Frontal cortex (tissue), 4 donors: Measurements from ENCODE around the gene CNR2. TPM values are rescaled to one million over a fixed set of nuclear protein-coding genes. Genes with fewer than 3 reads are reported as not detected.
"Not testable (repeated sequence)": the region's sequence is repeated elsewhere in the genome, so short reads cannot be mapped to it uniquely, and the experiment has no call there.

Source experiments
- DNase-seq, 2 donors: peaks; one replicate each; pipeline ENCODE4 v3.0.0; 2012; ENCODE audit warnings: low spot score in 2 of 2
- FAIRE-seq: peaks from 2 replicates; lab custom pipeline; 2012; peaks lifted over from hg19 to GRCh38; lab: Jason Lieb, UNC
- total RNA-seq: library from RNA; depleted of rRNA; stranded (reverse); fragments of >200 nt; gene quantifications from one replicate; pipeline ENCODE4 v1.2.3, GENCODE V29; 2014
- donor health status: control.
- donor health status: control.
- donor health status: control.

Gene CNR2
- not detected for total RNA-seq

DNA sequence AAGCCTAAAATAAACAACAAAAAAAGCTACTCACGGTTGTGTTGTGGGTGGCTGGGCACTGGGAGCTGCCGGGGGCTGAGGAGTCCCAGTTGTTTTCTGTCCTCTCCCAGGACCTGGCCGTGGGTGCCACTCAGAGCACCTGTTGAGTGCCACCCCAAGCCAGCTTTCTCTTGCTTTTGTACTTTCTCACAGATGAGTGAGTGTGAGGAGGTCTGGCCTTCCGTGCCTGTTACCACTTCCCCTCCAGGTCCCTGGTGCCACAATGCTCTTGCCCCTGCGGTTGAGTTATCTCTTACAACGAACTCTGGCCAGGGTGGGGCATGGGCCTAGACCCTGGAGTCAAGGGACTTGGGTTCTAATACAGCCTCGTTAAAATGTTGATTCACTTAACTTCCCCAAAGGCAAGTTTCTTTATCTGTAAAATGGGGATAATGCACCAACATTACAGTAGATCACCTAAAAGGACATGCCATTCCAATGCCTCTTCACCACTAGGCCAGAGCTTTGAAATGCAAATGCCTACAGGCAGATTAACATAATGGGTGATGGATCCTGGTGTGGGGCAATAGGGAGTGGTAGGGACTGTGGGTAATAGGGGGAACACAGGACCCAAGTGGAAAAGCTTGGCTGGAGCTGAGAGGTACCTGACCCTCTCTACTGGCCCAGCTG lies at the start of gene CNR2:
Gene CNR2, minus strand, starts transcription at position 151 of the 669 bp plus-strand sequence. CDS start 37,745 bp downstream, outside the sequence.
- FAIRE-seq (no peak), DNase-seq (no peak)

DNA sequence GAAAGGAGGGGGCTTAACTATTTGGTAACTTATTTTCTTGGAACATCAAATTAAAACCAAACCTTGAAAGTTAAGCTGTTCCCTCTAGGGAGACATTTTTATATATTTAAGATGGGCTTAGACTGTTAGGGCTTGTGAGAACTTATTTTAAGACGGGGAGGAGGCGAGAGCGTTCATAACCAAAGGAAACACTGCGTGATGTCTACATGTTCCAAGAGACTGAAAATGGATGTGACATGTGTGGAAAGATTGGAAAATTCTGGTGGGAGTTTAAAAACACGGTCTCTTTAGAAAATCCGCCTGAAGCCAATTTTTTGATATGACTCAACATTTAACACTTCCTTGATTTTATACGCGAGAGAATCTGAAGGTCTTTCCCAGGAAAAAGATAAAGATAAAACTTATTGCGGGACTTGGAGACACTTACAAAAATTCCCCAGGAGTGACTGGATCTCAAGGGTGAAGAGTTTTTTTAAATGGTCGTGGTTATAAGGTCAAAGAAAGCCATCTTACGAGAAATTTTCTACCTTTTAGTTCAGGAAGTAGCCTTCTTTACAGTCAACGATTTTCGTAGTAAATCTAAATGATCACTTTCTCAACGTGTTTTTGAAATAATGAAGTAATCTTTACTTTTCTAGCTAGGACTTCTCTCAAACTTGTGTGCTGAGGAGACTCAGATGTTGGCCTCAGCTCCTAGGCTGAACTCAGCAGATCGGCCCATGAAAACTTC lies 47.3 kb upstream of the CNR2 start:
- DNase-seq (peak in 1 of 2 donors; percentile 28), FAIRE-seq (no peak)

DNA sequence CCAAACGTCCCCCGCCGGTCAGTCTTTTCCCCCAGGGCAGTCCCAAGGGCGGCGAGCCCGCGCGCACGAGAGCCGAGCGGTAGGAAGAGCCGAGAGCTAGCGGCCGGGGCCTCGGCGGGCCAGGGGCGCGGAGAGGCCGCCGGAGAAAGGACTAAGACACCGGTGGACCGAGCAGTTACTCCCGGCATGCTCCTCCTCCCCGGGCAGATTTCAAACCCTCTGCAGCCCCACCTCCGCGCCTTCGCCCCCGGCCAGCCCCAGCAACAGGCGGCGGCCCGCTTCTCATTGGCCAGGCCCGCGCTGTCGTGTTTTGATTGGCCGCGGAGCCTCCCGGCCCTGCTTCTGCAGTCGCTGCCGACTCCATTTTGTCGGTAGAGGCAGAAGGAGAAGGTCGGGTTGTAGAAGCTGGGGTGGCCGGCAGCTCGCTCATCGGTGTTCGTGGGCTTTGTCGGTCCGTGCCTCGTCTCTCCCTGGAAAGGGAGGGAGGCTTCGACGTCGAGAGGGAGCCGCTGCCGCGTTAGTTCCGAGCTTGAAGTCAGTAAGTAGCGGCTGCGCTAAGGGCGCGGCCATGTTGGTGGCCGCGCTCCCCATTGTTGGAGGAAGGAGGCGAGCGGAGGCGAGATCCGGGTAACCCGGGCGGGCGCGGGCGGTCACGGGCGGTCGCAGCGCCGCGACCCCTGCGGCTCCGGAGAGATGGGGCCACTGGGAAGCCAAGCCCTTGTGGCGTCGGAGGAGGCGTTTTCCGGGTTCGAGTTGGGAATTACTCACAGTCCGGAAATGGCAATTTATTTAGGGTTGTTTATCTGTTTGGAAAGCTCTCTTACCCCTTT lies 46.5 kb upstream of the CNR2 start, which contains the start of gene PNRC2:
Gene PNRC2, plus strand, starts transcription at position 368 of the 830 bp plus-strand sequence. CDS start 1,630 bp downstream, outside the sequence.
- DNase-seq, result peak; percentile 97
- FAIRE-seq, result no peak

DNA sequence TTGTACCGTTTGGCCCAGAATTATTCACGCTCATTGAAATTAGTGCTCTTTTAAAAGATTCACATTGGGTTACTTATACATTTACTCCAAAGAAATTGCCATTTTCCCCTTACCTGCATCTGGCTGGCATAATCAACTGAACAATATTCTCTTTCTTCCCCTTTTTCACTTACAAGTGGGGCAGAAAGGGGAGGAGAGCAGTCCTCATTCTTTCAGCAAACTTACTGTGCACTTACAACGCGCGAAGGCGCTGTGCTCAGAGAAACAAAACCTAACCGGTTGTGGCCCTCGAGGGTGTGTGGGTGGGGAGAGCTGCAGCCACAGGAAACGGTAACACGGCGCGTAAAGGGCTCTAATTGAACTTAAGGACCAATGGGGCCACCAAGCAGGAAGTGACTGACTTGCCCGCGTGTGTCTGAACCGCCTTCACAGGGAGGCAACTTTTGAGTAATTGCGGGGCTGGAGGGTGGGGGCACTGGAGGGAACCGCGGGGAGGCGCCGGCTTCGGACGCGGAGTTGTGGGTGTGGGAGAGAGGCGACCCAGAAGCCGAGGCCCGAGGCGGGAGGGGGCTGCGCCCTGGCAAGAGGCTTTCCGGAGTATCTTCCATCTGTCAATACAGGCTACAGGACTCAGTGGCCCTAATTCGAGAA lies 45.8 kb upstream of the CNR2 start:
- FAIRE-seq, result no peak
- DNase-seq, result peak; percentile 50 to 69

DNA sequence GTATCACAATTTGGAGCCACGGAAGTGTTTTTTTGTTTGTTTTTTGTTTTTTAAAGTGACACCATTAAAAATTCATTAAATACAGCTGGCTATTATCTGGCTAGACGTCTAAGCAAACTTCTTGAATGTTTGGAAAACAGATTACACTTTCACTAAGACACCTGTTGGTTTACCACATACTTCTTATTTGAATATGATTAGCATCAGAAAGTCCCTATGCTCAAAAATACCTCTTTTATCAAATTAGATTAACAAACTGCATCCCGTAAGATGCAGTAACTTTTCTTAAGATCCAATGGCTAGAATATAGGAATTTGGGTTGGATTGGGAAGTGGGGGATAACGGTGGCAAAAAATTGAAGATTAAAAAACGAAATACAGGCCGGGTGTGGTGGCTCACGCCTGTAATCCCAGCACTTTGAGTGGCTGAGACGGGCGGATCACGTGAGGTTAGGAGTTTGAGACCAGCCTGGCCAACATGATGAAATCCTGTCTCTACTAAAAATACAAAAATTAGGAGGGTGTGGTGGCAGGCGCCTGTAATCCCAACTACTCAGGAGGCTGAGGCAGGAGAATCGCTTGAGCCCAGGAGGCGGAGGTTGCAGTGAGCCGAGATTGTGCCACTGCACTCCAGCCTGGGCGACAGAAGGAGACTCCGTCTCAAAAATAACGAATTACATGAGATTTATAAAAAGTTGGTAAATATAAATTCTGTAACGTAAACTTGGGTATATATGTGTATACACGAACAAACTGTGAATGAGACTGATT lies 45.1 kb upstream of the CNR2 start:
- FAIRE-seq, result not testable (repeated sequence)

DNA sequence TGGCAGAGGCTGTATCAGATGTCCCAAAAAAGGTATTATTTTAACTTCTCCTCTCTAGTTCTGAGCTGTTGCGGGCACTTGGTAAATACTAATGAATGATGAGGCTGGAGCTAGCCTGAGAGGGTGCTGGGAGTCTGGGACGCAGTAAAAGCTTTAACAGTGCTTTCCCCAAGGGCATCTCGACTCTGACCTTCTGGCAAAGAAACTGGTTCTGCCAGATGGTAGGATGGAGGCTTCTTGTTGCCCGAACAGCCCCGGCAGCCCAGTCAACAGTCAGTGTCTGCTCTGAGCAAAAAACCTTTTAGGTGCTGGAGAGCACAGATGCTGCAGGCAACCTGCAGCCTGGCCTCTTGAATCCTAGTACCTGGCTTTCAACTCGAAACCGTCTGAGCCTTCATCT lies 43.9 kb upstream of the CNR2 start:
- DNase-seq, result no peak
- no peak for FAIRE-seq

More for the DNA sequence above, 45.1 kb upstream of the CNR2 start:
- DNase-seq, result not testable (repeated sequence)

DNA sequence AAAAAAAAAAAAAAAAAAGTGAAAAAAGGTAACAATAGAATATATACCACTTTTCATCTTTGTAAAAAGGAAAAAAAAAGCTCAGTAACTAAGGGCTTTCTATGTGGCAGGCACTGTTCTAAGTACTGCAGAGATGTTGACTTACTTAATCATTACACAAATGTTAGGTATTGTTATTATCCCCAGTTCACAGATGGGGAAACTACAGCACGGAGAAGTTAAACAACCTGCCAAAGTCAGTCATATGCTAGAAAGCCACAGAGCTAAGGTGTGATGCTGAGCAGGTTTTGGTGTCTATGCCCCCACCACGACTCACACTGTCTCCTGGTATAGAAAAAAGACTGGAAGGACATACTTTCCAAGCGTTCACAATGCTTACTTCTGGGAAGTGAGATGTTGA lies 39.9 kb upstream of the CNR2 start:
- no peak for FAIRE-seq
- no peak for DNase-seq

DNA sequence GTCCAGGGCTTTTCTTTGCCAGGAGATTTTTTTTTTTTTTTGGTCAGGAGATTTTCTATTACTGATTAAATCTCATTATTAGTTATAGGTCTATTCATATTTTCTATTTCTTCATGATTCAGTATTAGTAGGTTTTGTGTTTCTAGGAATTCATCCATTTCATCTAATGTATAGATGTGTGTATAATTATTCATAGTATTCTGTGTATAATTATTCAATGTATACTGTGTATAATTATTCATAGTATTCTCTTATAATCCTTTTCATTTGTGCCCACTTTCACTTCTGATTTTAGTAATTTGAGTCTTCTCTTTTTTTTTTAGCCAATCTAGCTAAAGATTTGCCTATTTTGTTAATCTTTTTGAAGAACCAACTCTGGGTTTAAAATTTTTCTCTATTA lies 34.2 kb upstream of the CNR2 start:
- FAIRE-seq (no peak), DNase-seq (no peak)

DNA sequence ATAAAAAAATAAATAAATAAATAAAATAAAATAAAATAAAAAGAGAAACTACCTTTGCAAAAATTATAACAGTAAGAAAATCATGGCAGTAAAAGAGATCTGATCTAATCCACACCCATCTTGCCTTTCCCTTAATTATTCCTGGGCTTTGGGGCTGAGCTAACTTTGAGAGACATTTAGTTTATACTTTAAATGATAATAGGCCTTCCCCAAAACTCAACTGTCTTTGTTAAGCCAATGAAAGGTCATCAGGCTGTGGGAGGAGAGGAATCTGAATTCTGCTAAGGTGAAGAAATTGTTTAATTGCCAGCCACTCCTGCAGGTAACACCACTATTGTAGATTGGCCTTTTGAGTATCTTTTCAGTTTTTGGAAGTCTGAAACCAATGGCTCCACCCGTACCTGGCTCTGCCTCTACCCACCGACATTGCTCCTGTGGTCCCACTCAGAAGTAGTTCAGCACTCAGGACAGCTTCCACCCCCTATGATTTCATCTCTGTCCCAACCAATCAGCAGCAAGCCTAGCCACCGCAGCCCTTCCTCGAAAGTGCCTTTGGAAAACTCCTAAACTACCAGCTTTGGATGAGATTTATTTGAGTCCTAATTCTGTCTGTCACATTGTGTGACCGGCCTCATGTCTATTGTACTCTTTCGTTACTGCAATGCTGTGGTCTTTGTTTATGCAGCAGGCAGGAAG lies 23.5 kb upstream of the CNR2 start:
- DNase-seq (no peak), FAIRE-seq (no peak)

DNA sequence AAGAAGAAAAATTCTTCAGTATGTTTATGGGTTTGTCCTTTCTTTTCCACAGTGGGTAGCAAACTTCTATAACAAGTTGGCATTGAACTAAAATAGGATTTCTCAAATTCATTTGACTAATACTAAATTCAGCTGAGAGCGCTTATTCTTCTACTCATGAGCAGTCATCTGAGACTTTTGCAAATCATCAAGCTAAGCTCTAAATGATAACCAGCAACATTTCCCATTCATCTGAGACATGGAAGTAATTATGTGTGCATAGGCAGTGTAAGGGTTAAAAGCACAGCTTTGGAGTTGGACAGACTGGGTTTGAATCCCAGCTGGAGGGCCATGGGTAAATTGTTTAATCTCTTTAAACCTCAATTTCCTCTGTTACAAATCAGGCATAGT lies 18.3 kb upstream of the CNR2 start:
- no peak for FAIRE-seq

DNA sequence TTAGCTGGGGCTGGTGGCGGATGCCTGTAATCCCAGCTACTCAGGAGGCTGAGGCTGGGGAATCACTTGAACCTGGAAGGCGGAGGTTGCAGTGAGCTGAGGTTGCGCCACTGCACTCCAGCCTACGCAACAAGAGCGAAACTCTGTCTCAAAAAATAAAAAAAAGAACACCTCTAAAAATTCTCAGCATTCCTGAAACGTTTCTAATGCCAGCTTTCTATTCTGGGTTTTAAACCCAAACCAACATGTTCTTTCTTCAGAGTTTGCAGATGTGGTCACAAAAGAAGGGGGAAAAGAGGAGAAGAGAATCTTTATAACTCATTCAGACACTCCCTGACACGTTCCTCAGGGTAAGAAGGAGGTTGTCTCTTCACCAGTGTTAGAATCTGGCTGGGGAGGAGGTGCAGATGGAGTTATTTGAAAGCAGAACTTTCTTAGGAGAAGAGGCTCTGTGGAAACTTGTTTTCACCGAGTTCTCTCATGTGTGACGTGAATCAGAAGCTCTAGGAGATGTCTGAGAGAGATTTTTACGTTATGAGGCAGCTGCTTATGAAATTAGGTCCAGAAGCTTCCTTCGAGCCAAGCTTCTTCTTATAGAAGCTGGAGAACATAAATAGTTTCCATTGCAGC lies 17.8 kb upstream of the CNR2 start:
- FAIRE-seq (no peak), DNase-seq (no peak)

More for the DNA sequence above, 18.3 kb upstream of the CNR2 start:
- no peak for DNase-seq

DNA sequence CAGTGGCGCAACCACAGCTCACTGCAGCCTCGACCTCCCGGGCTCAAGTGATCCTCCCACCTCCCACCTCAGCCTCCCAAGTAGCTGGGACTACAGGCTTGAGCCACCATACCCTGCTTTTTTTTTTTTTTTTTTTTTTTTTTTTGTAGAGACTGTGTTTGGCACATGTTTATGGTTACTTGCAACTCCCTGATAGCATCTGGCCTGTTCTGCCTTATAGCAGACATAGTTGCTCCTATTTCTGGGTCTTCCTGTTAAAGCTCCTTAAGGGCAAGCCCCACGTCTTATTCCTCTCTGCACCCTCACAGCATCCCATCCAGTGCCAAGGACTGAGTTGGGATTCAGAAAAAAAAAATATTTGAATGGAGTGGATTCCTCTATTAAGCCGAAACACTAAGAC lies 17.1 kb upstream of the CNR2 start:
- DNase-seq (no peak), FAIRE-seq (no peak)

DNA sequence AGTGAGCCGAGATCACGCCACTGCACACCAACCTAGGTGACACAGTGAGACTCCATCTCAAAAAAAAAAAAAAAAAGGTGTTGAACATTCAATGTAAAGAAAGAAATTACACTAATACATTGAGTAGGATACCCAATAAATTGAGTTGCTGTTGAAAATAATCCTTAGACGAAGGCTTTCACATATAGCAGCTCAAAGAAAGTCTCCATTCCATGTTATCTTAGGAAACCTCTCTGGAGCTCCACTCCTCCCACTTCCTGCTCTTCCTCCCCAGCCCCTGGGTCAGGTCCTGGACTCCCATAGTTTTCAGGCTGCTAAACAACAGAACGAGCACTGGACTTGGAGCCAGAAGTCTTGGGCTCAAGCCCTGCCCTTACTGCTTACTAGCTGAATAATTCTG lies 15.6 kb upstream of the CNR2 start:
- DNase-seq, result no peak
- FAIRE-seq, result no peak

DNA sequence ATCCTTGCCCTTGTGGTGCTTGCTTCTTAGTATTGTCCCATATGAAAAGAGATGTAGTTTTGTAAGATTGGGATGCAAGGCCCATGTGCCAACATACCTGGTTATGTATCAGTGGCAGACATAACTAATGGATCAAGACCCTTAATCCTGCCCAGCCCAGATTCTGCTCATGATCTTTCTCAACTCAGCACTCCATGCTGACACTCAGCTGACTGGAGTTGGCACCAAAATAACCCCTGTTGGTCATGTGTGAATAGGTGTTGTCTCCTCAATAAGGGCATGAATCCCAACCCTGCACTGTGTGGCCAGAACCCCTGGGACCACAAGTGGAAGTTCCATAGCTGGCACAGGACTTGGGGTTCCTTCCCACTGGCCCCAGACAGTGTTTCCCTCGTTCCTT lies 13.9 kb upstream of the CNR2 start:
- DNase-seq (no peak), FAIRE-seq (no peak)

DNA sequence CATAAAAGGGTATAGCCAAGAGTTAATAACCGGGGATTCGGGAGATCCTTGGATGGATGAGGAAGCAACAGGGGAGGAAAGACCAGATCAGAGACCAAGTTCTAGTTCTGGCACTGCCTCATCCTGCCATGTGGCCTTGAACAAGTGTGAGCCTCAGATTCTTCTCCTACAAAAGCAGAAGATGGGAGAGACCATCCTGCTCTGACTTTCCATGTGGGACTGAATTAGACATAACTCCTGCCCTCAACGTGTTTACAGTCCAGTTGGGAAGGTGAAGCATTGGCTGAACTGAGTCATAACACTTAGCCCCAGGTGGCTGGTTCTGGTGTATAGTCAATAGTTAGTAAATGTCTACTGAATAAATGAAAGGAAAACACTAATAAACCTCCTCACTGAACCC lies 12.1 kb upstream of the CNR2 start:
- DNase-seq (no peak), FAIRE-seq (no peak)

DNA sequence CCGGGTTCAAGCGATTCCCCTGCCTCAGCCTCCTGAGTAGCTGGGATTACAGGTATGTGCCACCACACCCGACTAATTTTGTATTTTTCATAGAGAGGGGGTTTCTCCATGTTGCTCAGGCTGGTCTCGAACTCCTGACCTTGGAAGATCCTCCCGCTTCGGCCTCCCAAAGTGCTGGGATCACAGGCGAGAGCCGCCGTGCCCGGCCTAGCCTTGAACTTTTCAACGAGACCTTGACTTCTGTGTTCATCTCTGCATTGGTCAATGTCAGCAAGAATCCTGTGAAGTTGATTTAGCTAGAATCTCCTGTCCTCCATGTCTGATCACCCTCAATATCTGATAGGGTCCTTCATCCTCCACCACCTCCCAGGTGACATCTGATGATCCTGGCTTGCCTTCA lies 11.4 kb upstream of the CNR2 start:
- no peak for DNase-seq
- FAIRE-seq, result no peak

DNA sequence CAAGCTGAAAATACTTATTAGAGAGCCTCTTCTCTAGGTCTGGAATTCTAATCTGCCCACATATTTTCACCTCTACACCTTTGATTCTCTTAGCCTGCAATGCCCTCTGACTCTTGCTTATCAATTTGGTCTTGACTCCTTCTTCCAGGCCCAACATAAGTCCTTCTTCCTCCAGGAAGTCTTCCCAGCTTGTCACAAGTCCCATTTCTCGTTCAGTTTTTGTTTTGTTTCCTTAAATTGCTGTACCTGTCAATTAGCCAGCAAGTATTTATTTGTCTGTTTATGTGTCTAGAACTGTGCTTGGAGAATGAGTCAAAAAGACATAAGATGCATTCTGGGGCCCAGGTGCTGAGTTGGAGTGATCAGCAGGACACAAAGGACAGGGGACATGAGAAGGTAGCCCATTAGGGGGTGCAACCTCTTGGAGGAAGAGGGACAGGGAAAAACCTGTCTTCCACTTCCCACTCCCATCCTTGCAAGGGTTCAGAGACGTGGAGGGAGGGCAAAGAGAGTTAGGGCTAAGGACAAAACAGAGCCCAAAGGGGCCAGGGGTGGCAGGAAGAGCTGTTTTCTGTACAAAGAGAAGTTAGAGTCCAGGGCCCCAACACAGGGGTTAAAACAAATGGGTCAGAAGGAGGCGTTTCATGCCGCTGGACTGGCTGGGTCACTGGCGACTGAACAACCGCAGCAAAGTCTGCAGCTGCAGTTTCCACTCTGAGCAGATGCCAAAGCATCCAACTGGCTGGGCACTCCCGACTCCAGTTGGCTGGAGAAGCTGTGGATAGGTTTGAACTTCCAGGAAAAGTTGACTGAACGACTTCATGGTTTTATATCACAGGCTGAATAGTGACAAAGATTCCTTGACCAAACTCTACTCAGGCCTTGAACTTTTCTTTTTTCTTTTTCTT lies 10.7 kb upstream of the CNR2 start:
- DNase-seq (no peak), FAIRE-seq (no peak)
